NCI-H1417 (cell line): ENCODE data around the gene CTAGE9.

Experiments
- DNase-seq, 3 experiments: peaks; one replicate each; lab custom pipeline; 2025; lab: John Stamatoyannopoulos, UW

Gene CTAGE9

DNA sequence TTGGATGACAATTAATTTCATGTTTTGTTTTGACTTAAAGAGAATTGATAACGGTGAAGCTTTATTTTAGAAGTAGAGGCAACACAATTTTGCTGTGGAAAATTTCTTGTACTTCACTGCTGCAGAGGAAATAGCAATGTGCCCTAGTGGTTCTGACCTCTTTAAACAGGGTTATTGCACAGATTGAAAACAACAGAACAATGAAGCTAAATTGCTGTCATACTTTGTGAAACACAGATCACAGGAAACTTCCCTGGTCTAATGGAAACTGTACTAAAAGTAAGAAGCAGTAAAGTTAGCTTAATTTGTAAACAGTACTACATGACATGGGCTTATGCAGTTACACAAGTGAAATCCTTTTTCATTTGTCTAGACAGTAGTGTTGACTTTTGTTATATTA, 40.9 kb downstream of the CTAGE9 start:
- DNase-seq, result no peak

DNA sequence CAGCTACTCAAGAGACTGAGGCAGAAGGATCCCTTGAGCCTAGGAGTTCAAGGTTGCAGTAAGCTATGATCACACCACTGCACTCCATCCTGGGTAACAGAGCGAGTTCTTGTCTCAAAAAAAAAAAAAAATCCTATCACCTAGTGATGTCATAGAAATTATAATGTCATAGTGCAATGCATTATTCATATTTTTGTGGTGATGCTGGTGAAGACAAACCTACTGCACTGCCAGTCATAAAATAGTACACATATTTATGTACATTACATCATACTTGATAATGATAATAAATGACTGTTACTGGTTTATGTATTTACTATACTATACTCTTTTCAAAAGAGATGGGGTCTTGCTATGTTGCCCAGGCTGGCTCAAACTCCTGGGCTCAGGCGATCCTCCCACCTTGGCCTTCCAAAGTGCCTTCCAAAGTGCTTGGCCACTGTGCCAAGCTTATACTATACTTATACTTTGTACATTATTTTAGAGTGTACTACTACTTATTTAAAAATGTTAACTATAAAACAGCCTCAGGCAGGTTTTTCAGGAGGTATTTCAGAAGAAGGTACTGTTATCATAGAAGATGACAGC, 47.1 kb downstream of the CTAGE9 start:
- DNase-seq, result no peak

DNA sequence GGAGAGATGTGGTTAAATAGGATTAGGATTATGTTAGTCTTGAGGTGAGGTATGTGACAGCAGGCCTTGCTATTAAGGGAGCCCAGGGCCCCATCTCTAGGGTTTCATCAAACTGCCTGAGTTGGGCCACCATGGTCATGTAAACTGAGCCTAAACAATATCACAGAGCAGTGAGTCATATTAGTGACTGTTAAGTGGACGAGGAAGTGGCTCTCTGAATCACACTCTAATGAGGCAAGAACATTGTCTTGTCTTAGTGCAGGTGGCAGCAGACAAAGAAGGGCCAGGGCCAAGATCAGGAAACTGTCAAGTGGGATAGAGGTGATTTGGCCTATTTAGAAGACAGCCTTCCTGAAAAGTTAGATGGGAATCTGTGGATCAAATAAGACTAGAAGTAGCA, 50.6 kb downstream of the CTAGE9 start:
- peak in 1 of 3 experiments; percentile 9 for DNase-seq
